Activated CD4-positive, alpha-beta memory T cell treated with anti-CD3 and anti-CD28 coated beads, Interleukin-2, amount 10 ng/mL, durations not matched to agents 7 days and 5 days (primary cell): ENCODE results near the gene LSAMP. TPM values are rescaled to one million over a fixed set of nuclear protein-coding genes. Genes with fewer than 3 reads are reported as not detected.

Experiments
- CTCF ChIA-PET: fragments of 350-600 bp; sonication (Branson Sonifier 250); formaldehyde crosslinking; loops from one replicate; lab custom pipeline; 2021; ENCODE audit warnings: antibody characterized with exemption, inconsistent platforms; lab: Charles Lee
- POLR2A ChIA-PET: fragments of 350-600 bp; sonication (Branson Sonifier 250); formaldehyde crosslinking; loops from one replicate; lab custom pipeline; 2021; ENCODE audit warnings: antibody characterized with exemption; lab: Charles Lee
- DNase-seq: peaks from one replicate; pipeline ENCODE4 v3.0.0-alpha.2; 2020
- H3K27ac Mint-ChIP-seq: one replicate; pipeline ENCODE4 v1.8.0; 2021; ENCODE audit warnings: mild to moderate bottlenecking, mixed read lengths
- H3K27me3 Mint-ChIP-seq: one replicate; pipeline ENCODE4 v1.8.0; 2021; ENCODE audit warnings: mixed read lengths
- H3K36me3 Mint-ChIP-seq: one replicate; pipeline ENCODE4 v1.8.0; 2021; ENCODE audit warnings: low read depth, mixed read lengths
- H3K4me1 Mint-ChIP-seq: one replicate; pipeline ENCODE4 v1.8.0; 2021; ENCODE audit warnings: mixed read lengths
- H3K4me3 Mint-ChIP-seq: one replicate; pipeline ENCODE4 v1.8.0; 2021; ENCODE audit warnings: mild to moderate bottlenecking, mixed read lengths
- H3K9me3 Mint-ChIP-seq: one replicate; pipeline ENCODE4 v1.8.0; 2021; ENCODE audit warnings: mixed read lengths
- total RNA-seq, 2 experiments: library from RNA; stranded (reverse); gene quantifications; one replicate each; pipeline ENCODE4 v1.2.3, GENCODE V29; 2021

Gene LSAMP
- total RNA-seq, 2 experiments from 2014 or later, result not detected

GRCh38 chr3:116018646-116019045 lies 426.6 kb downstream of the LSAMP start:
- H3K27me3 Mint-ChIP-seq, result no peaks in the 10 kb centered on the region
- no peak overlapping the region for H3K27ac Mint-ChIP-seq
- ChIA-PET CTCF (no interaction called here), POLR2A (no interaction called here)
- H3K9me3 Mint-ChIP-seq, result no peaks in the 10 kb centered on the region
- no peak for DNase-seq
- no peak overlapping the region for H3K4me3 Mint-ChIP-seq
- H3K36me3 Mint-ChIP-seq, result no peaks in the 10 kb centered on the region
- no peaks in the 10 kb centered on the region for H3K4me1 Mint-ChIP-seq

GRCh38 chr3:116015931-116016330 lies 429.4 kb downstream of the LSAMP start:
- H3K4me1 Mint-ChIP-seq, result no peaks in the 10 kb centered on the region
- no peaks in the 10 kb centered on the region for H3K36me3 Mint-ChIP-seq
- H3K4me3 Mint-ChIP-seq, result no peak overlapping the region
- H3K27me3 Mint-ChIP-seq, result no peaks in the 10 kb centered on the region
- no peak overlapping the region for H3K27ac Mint-ChIP-seq
- H3K9me3 Mint-ChIP-seq, result no peaks in the 10 kb centered on the region
- POLR2A ChIA-PET, result no interaction called here
- CTCF ChIA-PET, result no interaction called here
- no peak for DNase-seq

DNA sequence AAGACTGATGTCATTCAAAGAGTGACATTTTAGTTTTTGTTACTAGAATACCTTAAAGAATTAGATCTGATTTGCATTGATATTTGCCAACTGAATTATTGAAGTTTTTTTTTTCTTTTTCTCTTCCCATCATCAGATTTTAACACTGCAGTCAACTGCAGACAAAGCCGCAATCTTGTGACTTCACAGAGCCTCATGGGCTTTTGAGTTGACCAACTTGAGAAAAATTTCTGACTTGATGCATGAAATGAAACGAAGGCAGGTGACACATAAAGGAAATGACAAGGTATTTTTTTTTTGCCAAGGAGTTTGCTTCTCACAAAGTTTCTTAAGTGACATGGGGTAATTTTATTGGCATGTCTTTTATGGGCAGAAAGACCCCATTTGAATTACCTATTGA lies 438.3 kb downstream of the LSAMP start:
- ChIA-PET POLR2A (no interaction called here), CTCF (no interaction called here)
- no peak for DNase-seq
- Mint-ChIP-seq H3K27ac (no peak overlapping the region), H3K9me3 (no peaks in the 10 kb centered on the region), H3K36me3 (no peaks in the 10 kb centered on the region), H3K4me1 (no peaks in the 10 kb centered on the region), H3K4me3 (no peak overlapping the region), H3K27me3 (no peaks in the 10 kb centered on the region)

- ChIA-PET CTCF (no interaction called here), POLR2A (no interaction called here)
- H3K27me3 Mint-ChIP-seq, result no peaks in the 10 kb centered on the region
- H3K9me3 Mint-ChIP-seq, result no peaks in the 10 kb centered on the region
- DNase-seq, result no peak
- H3K27ac Mint-ChIP-seq, result no peak overlapping the region
- H3K36me3 Mint-ChIP-seq, result no peaks in the 10 kb centered on the region
- H3K4me3 Mint-ChIP-seq, result no peak overlapping the region
- H3K4me1 Mint-ChIP-seq, result no peaks in the 10 kb centered on the region
These were observed 439.9 kb downstream of the LSAMP start for GRCh38 chr3:116005404-116005803.

DNA sequence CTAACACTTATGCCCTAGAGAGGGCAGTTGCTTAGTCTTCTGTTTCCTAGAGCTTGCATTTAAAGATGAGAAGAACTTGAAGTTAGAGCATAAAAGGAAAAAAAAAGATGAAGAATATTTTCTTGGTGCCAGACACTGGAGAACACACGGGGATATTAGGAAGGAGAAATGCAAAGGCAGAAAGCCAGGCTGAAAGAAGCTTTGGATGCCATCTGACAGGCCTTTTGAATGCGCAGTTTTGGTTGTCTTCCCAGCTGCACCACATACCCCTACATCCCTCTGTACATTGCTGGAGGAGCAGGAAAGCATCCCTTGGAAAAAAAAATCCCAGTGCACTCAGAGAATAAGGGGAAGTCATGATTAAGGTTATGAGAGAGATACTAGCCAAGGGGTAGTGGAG lies 443.1 kb downstream of the LSAMP start:
- no peak overlapping the region for H3K27ac Mint-ChIP-seq
- no peak for DNase-seq
- H3K9me3 Mint-ChIP-seq, result no peaks in the 10 kb centered on the region
- no peaks in the 10 kb centered on the region for H3K36me3 Mint-ChIP-seq
- H3K4me1 Mint-ChIP-seq, result no peaks in the 10 kb centered on the region
- ChIA-PET POLR2A (no interaction called here), CTCF (no interaction called here)
- H3K4me3 Mint-ChIP-seq, result no peak overlapping the region
- H3K27me3 Mint-ChIP-seq, result no peaks in the 10 kb centered on the region

GRCh38 chr3:116001151-116001621 lies 444.1 kb downstream of the LSAMP start:
- CTCF ChIA-PET, result no interaction called here
- Mint-ChIP-seq H3K4me1 (no peaks in the 10 kb centered on the region), H3K4me3 (no peak overlapping the region)

GRCh38 chr3:116000311-116000710 lies 445.0 kb downstream of the LSAMP start:
- POLR2A ChIA-PET, result no interaction called here
- H3K27me3 Mint-ChIP-seq, result no peaks in the 10 kb centered on the region
- H3K9me3 Mint-ChIP-seq, result no peaks in the 10 kb centered on the region
- H3K27ac Mint-ChIP-seq, result no peak overlapping the region
- DNase-seq, result no peak
- H3K4me1 Mint-ChIP-seq, result no peaks in the 10 kb centered on the region
- H3K4me3 Mint-ChIP-seq, result no peak overlapping the region
- CTCF ChIA-PET, result no interaction called here
- no peaks in the 10 kb centered on the region for H3K36me3 Mint-ChIP-seq

More at GRCh38 chr3:116001151-116001621, 444.1 kb downstream of the LSAMP start:
- DNase-seq, result no peak
- Mint-ChIP-seq H3K27me3 (no peaks in the 10 kb centered on the region), H3K9me3 (no peaks in the 10 kb centered on the region), H3K36me3 (no peaks in the 10 kb centered on the region), H3K27ac (no peak overlapping the region)
- POLR2A ChIA-PET, result no interaction called here

GRCh38 chr3:115999613-116000012 lies 445.7 kb downstream of the LSAMP start:
- Mint-ChIP-seq H3K27ac (no peak overlapping the region), H3K9me3 (no peaks in the 10 kb centered on the region), H3K4me1 (no peaks in the 10 kb centered on the region), H3K4me3 (no peak overlapping the region), H3K27me3 (no peaks in the 10 kb centered on the region), H3K36me3 (no peaks in the 10 kb centered on the region)
- DNase-seq, result no peak
- ChIA-PET POLR2A (no interaction called here), CTCF (no interaction called here)

DNA sequence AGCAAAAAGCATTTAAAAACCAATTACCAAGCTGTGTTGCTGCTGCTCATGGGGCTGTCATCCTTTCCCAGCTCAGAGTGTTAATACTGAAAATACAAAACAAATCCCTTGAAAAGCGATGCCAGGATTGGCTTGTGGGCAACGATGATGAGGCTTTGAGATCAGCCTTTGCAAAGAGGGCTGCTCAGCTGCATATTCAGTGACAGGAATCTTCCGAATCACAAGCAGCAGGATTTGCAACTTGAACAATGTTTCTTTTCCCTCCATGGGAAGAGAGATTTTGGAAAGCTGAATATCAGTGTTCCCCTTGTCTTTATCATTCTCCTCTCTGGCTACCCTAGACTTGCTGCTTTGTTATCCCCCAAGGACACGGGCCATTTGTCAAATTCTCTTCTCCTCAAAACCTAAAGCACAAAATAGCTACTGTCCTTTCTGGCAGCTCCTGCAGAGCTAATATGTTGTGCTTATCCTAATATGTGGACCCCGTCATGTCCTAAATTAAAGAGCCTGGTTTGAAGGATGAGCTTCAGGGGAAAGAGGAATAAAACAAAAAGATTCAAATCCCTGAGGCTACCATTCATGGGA lies 446.2 kb downstream of the LSAMP start:
- Mint-ChIP-seq H3K4me1 (no peaks in the 10 kb centered on the region), H3K27me3 (no peaks in the 10 kb centered on the region), H3K27ac (no peak overlapping the region), H3K36me3 (no peaks in the 10 kb centered on the region), H3K9me3 (no peaks in the 10 kb centered on the region), H3K4me3 (no peak overlapping the region)
- DNase-seq, result no peak
- POLR2A ChIA-PET, result no interaction called here
- CTCF ChIA-PET, result no interaction called here

- Mint-ChIP-seq H3K27me3 (no peaks in the 10 kb centered on the region), H3K9me3 (no peaks in the 10 kb centered on the region), H3K27ac (no peak overlapping the region), H3K4me3 (no peak overlapping the region), H3K4me1 (no peaks in the 10 kb centered on the region), H3K36me3 (no peaks in the 10 kb centered on the region)
- no peak for DNase-seq
- ChIA-PET CTCF (no interaction called here), POLR2A (no interaction called here)
These were observed 448.7 kb downstream of the LSAMP start for GRCh38 chr3:115996420-115997108.

DNA sequence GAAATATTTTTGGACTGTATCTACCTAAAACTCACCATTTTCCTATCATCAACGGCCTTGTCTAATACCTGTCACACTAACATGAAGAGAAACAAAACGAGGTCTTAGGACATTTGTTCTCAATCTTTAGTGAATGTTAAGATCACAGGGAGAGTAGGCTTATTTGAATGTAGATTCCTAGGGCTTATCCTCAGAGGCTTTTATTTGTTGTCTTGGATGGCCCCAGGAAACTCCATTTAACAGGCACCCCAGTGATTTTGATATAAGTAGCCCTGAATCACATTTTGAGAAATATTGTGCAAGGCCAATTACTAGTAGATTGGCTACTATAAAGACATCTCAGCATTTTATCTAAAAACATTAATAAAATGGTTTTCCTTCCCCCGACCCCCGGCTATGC lies 454.6 kb downstream of the LSAMP start:
- Mint-ChIP-seq H3K36me3 (no peaks in the 10 kb centered on the region), H3K4me3 (no peak overlapping the region), H3K27me3 (peaks cover 2% of the 10 kb centered on the region), H3K9me3 (no peaks in the 10 kb centered on the region), H3K4me1 (no peaks in the 10 kb centered on the region), H3K27ac (no peak overlapping the region)
- ChIA-PET CTCF (no interaction called here), POLR2A (no interaction called here)
- DNase-seq, result no peak

- H3K4me3 Mint-ChIP-seq, result no peak overlapping the region
- no peaks in the 10 kb centered on the region for H3K9me3 Mint-ChIP-seq
- H3K27me3 Mint-ChIP-seq, result peaks cover 2% of the 10 kb centered on the region
- no peak overlapping the region for H3K27ac Mint-ChIP-seq
- H3K36me3 Mint-ChIP-seq, result no peaks in the 10 kb centered on the region
- DNase-seq, result no peak
- POLR2A ChIA-PET, result no interaction called here
- H3K4me1 Mint-ChIP-seq, result no peaks in the 10 kb centered on the region
- CTCF ChIA-PET, result no interaction called here
These were observed 455.4 kb downstream of the LSAMP start for GRCh38 chr3:115989684-115990421.

- H3K36me3 Mint-ChIP-seq, result no peaks in the 10 kb centered on the region
- ChIA-PET CTCF (no interaction called here), POLR2A (no interaction called here)
- H3K27me3 Mint-ChIP-seq, result peaks cover 4% of the 10 kb centered on the region
- no peaks in the 10 kb centered on the region for H3K4me1 Mint-ChIP-seq
- no peak overlapping the region for H3K4me3 Mint-ChIP-seq
- no peak overlapping the region for H3K27ac Mint-ChIP-seq
- DNase-seq, result no peak
- H3K9me3 Mint-ChIP-seq, result no peaks in the 10 kb centered on the region
These were observed 458.6 kb downstream of the LSAMP start for GRCh38 chr3:115986555-115987207.
